Ovary (tissue), 3 donors: ENCODE measurements around the gene NR2F1-AS1.

Experiments used
- CTCF ChIP-seq, 3 donors: fragments of 450-650 bp in 2 of 3; fragments of 200-600 bp in 1 of 3; IDR thresholded peaks; one replicate each; pipeline versions ENCODE4 v1.5.1 to v1.8.0; 2016 to 2022; ENCODE audit warnings: antibody characterized with exemption in 3 of 3, mild to moderate bottlenecking in 1 of 3
- EP300 ChIP-seq: sonication (generic); formaldehyde crosslinking; IDR thresholded peaks from one replicate; pipeline ENCODE4 v1.6.1; 2017; ENCODE audit warnings: antibody characterized with exemption
- POLR2A ChIP-seq: fragments of 450-650 bp; IDR thresholded peaks from one replicate; pipeline ENCODE4 v1.6.1; 2017; ENCODE audit warnings: antibody characterized with exemption, mild to moderate bottlenecking, moderate library complexity
- donor health status: DM: no; HTN: no; CAD: no.

DNA sequence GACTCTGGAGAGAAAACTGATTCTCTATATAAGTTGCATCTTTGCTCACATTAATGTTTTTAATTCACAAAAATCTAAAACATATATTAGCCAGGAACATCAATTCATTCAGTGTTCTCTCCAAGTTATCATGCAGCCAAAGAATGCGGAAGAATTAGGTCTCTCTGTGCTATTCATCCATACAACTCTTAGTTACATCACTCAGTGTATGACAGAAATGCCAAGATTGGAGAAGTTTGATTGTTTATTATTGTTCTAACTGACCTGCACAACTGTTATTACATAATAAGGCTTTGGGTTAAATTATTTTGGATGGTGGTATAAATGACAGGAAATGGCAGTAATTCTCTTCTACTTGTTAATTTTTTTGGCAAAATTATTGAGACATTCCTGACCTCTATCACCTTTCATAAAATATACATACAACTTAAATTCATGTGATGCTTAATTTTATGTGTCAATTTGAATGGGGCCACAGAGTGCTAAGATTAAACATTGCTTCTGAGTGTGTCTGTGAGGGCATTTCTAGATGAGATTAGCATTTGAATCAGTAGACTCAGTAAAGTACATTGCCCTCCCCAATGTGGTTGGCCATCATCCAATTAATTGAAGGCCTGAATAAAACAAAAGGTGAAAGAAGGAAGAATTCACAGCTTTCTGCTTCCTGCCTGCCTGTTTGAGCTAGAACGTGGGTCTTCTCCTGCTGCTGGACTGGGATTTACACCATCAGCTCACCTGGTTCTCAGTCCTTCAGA lies 70.2 kb downstream of the NR2F1-AS1 start:
- TF ChIP-seq CTCF (IDR thresholded peaks at IDR 0.05) (no peak), POLR2A (no peak), EP300 (no peak)
